ENCODE data around the gene DPM1. TPM values are rescaled to one million over a fixed set of nuclear protein-coding genes. Genes with fewer than 3 reads are reported as not detected.

The DPM1 gene
- total RNA-seq, 2 donors from 2014 or later, result 37.0 to 43.9 TPM

DNA sequence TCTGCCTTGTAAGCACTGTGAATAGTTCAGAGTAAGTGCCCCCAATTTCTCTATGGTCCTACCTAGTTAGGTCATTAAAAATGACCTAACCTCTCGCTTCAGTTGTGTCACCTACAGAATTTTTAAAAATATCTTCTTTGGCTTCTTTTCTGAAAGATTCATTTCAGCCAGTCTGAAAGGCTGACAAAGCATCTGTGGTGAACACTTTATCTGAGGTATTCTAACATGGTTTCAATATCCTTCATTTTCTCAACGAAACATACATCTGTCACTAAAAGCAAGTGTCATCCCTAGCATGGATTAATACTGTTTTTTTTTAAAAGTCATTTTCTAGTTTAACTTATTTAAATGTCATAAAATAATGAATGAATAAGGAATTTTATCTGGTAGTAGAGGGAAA is 5.1 kb downstream of the DPM1 start:
- Histone ChIP-seq H3K27me3 (no peaks in the 10 kb centered on the region), H3K9ac (ENCODE audit: low read depth in 2 of 2, low read length in 2 of 2) (no peak overlapping the region), H3K9me3 (no peaks in the 10 kb centered on the region), H3K4me1 (peaks cover 8% of the 10 kb centered on the region), H3K4me3 (no peak overlapping the region), H3K36me3 (peaks cover 13% of the 10 kb centered on the region), H3K27ac (no peak overlapping the region)
- TF ChIP-seq, protein P1, sequence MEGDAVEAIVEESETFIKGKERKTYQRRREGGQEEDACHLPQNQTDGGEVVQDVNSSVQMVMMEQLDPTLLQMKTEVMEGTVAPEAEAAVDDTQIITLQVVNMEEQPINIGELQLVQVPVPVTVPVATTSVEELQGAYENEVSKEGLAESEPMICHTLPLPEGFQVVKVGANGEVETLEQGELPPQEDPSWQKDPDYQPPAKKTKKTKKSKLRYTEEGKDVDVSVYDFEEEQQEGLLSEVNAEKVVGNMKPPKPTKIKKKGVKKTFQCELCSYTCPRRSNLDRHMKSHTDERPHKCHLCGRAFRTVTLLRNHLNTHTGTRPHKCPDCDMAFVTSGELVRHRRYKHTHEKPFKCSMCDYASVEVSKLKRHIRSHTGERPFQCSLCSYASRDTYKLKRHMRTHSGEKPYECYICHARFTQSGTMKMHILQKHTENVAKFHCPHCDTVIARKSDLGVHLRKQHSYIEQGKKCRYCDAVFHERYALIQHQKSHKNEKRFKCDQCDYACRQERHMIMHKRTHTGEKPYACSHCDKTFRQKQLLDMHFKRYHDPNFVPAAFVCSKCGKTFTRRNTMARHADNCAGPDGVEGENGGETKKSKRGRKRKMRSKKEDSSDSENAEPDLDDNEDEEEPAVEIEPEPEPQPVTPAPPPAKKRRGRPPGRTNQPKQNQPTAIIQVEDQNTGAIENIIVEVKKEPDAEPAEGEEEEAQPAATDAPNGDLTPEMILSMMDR (IDR thresholded peaks at IDR 0.05), result no peak
- intact Hi-C loops (cut with DNase I), result no loop called here
- DNase-seq, result no peak

DNA sequence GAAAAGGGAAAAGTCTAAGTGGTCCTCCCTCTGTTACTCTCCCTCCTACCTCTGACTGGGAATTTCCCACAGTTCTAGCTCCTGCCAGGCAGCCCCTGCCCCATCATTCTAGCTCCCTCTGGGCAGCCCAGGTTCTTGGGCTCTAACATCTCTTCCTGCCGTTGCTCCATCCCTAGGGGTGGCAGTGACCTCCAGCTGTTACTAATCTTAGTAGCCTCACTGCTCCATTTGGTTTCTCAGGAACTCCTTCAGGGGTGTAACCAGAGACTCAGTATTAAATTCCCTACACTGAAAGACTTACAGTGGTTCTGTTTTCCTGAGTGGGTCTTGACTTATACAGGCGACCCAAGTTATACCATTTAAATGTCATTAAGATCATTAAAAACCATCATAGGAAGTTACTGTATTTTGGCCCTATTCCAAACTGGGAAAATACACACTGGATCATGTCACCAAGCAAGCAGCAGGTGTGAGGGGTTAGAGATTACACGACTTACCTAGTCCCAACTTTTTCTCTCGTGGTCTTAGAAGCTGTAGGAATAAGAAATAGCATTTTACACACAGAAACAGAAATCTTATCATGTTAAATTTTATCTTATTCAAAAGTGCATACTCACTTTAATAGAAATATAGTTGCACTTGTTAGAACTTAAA is 10.1 kb downstream of the DPM1 start:
- H3K36me3 ChIP-seq, result peaks cover 11% of the 10 kb centered on the region
- no peaks in the 10 kb centered on the region for H3K4me1 ChIP-seq
- intact Hi-C loops (cut with DNase I), result no loop called here
- no peaks in the 10 kb centered on the region for H3K27me3 ChIP-seq
- H3K9ac ChIP-seq (ENCODE audit: low read depth in 2 of 2, low read length in 2 of 2), result no peak overlapping the region
- TF ChIP-seq, protein P1 (IDR thresholded peaks at IDR 0.05), result no peak
- H3K9me3 ChIP-seq, result no peaks in the 10 kb centered on the region
- H3K27ac ChIP-seq, result no peak overlapping the region
- H3K4me3 ChIP-seq, result no peak overlapping the region
- no peak for DNase-seq

GRCh38 chr20:50943069-50943468 is 15.3 kb downstream of the DPM1 start:
- TF ChIP-seq, protein P1 (IDR thresholded peaks at IDR 0.05), result no peak
- no peaks in the 10 kb centered on the region for H3K4me1 ChIP-seq
- H3K36me3 ChIP-seq, result peaks cover 6% of the 10 kb centered on the region
- H3K27me3 ChIP-seq, result no peaks in the 10 kb centered on the region
- intact Hi-C loops (cut with DNase I), result no loop called here
- H3K4me3 ChIP-seq, result no peak overlapping the region
- no peak overlapping the region for H3K27ac ChIP-seq
- H3K9ac ChIP-seq (ENCODE audit: low read depth in 2 of 2, low read length in 2 of 2), result no peak overlapping the region
- H3K9me3 ChIP-seq, result no peaks in the 10 kb centered on the region
- DNase-seq, result no peak

DNA sequence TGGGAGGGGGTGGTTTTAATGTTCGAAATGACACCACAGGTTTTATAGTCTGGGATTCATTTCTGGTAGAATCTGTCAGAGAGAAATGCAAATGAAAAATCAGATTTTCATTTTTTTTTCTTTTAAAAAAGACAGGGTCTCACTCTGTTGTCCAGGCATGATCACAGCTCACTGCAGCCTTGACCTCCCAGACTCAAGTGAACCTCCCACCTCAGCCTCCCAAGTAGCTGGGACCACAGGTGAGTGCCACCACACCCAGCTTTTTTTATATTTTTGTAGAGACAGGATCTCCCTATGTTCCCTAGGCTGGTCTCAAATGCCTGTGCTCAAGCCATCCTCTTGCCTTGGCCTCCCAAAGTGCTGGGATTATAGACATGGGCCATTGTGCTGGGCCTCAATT is 24.7 kb downstream of the DPM1 start:
- H3K4me1 ChIP-seq, result peaks cover 5% of the 10 kb centered on the region
- TF ChIP-seq, protein P1 (IDR thresholded peaks at IDR 0.05), result no peak
- DNase-seq, result no peak
- no peak overlapping the region for H3K4me3 ChIP-seq
- no peaks in the 10 kb centered on the region for H3K9me3 ChIP-seq
- H3K27me3 ChIP-seq, result no peaks in the 10 kb centered on the region
- no peak overlapping the region for H3K27ac ChIP-seq
- H3K36me3 ChIP-seq, result peaks cover 3% of the 10 kb centered on the region
- no peak overlapping the region for H3K9ac ChIP-seq (ENCODE audit: low read depth in 2 of 2, low read length in 2 of 2)
- intact Hi-C loops (cut with DNase I), result no loop called here

GRCh38 chr20:50932691-50933280 is 25.5 kb downstream of the DPM1 start:
- no peaks in the 10 kb centered on the region for H3K9me3 ChIP-seq
- no peak overlapping the region for H3K4me3 ChIP-seq
- peaks cover 9% of the 10 kb centered on the region for H3K4me1 ChIP-seq
- no peak overlapping the region for H3K27ac ChIP-seq
- no peaks in the 10 kb centered on the region for H3K27me3 ChIP-seq
- peaks cover 3% of the 10 kb centered on the region for H3K36me3 ChIP-seq
- no peak overlapping the region for H3K9ac ChIP-seq (ENCODE audit: low read depth in 2 of 2, low read length in 2 of 2)
- no peak for DNase-seq
- TF ChIP-seq, protein P1 (IDR thresholded peaks at IDR 0.05), result no peak
- intact Hi-C loops (cut with DNase I), result no loop called here

Measured in colonic mucosa (tissue), 4 donors.